Germinal center (tissue), 1 donor: ENCODE data around the gene ECM1.

Experiments used
- DNase-seq: peaks from one replicate; pipeline ENCODE4 v3.0.0; 2012; ENCODE audit warnings: mixed read lengths, low spot score

ECM1 gene

GRCh38 chr1:150545486-150546032, 37.6 kb downstream of the ECM1 start:
- no peak for DNase-seq

GRCh38 chr1:150546294-150546937, 38.5 kb downstream of the ECM1 start:
- DNase-seq = no peak

- no peak for DNase-seq
Measured at GRCh38 chr1:150548324-150548631, 40.4 kb downstream of the ECM1 start.

GRCh38 chr1:150548632-150549495, 41.0 kb downstream of the ECM1 start, which contains the start of gene ADAMTSL4:
ADAMTSL4 (plus strand) TSS chr1:150549408; CDS start chr1:150552289, 2,881 bp downstream.
- peak; percentile 68 for DNase-seq

GRCh38 chr1:150549496-150550221, 41.8 kb downstream of the ECM1 start:
- no peak for DNase-seq

- DNase-seq = no peak
Measured at GRCh38 chr1:150550222-150551050, 42.5 kb downstream of the ECM1 start.

- no peak for DNase-seq
Measured at GRCh38 chr1:150551051-150551783, 43.3 kb downstream of the ECM1 start.

GRCh38 chr1:150551784-150552127, 43.8 kb downstream of the ECM1 start:
- no peak for DNase-seq

- DNase-seq = peak; percentile 38
Measured at GRCh38 chr1:150552128-150552910, 44.4 kb downstream of the ECM1 start.

GRCh38 chr1:150552911-150553289, 45.0 kb downstream of the ECM1 start:
- DNase-seq = no peak

- no peak for DNase-seq
Measured at GRCh38 chr1:150553392-150554085, 45.6 kb downstream of the ECM1 start.

- DNase-seq = no peak
Measured at GRCh38 chr1:150554086-150554452, 46.2 kb downstream of the ECM1 start.

- DNase-seq = no peak
Measured at GRCh38 chr1:150555198-150555970, 47.5 kb downstream of the ECM1 start.

GRCh38 chr1:150555971-150556865, 48.3 kb downstream of the ECM1 start:
- DNase-seq = no peak

GRCh38 chr1:150557065-150557600, 49.2 kb downstream of the ECM1 start:
- no peak for DNase-seq

GRCh38 chr1:150557813-150558212, 49.9 kb downstream of the ECM1 start:
- no peak for DNase-seq

- no peak for DNase-seq
Measured at GRCh38 chr1:150558303-150558704, 50.4 kb downstream of the ECM1 start.
